Fibroblast of skin of abdomen (primary cell): ENCODE data around the gene THSD7A.

ENCODE experiments used
- DNase-seq: peaks from one replicate; pipeline ENCODE4 v3.0.0-alpha.2; 2013

Gene THSD7A

DNA sequence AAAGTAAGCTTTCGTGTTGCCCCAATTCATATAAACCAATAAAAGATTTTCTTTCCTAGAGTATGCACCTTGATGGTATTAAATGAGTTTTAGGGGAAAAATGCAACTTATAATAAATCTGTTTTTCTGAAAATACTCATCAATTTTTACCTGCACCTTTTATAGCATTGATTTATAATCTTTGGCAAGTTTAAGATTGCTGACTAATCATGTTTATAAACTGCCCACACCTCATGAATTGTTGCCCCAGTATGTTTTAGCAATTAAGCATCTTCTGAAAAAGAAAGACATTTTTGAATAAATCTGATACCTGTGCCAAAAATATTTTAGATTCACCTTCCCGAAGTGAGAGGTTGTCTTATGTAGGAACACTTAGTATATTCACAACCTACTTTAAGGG, 420.0 kb downstream of the THSD7A start:
- no peak for DNase-seq

DNA sequence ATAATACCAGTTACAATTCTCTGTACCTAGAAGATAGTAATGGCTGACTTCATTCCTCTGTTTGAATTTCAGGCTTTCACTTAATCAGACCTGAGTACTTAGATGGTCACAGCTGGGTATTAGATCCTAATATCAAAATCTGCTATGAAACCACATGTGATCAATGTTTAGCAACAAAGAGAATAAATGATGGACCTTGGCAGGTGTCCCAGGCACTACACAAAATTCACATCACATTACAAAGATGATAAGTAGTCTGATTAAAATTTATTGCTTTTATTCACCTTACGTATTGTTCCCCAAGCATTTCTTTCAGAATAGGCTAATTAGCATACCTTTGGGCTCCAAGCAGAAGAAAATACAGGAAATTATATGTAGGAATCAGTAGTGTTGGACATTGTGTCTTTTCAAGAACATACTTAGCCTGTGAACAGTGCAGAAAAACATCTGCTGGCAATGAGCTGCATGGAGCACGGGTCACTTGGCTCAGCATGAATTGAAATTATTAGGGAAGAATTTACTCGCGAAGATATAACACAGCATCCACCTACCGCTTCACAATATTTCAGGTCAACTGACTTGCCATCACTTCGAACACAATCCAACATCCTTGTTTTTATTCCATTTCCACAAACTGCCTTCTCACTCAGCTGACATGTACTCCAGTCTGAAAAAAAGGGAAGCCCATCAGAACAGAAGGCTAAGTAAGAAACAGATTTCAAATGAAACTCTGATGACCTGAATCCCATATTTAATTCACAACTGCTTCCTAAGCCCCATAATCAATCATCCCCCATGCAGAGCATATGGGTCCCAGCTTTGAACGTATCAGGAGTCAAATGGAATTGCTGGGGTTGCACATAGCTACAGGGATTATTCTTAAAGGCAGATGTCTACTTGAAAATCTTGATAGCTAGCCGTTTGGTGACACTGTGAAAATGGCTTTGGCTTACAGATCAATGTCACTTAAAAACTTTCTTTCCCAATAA, 421.0 kb downstream of the THSD7A start:
- DNase-seq = no peak

DNA sequence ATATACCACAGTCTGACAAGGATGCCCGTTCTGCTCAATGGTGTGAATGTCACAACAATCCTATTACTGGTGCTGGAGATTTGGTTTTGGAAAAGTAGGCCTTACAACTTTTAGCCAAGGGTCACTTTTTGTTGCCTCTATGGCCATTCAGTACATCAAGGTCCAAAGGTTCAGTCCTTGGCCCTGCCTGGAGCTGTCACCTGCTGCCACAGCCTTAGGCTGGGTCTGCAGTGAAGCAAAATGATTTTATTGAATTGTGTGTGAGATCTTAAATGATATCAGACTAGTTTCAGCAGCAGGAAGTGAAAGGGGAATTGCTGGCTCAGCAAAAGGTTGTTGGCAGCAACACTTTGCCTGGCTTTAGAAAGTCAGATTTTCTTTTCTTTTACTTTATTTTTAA, 427.6 kb downstream of the THSD7A start:
- no peak for DNase-seq

DNA sequence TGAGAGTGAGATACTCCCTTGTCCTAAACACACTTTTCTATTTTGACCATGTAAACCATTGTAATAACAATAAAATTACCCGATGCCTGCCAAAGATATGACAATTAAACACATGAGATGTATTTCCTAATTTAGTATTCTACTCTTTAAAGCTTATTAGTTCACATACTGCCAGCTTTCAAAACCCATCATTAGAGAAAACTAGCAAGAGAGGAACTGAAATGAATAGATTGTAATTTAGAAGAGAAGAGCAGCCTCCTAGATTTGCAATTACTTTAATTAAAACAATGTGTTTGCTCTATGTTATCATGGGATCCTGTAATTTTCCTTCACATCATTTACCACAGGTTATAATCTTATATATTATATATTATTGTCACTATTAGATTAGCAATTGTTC, 428.2 kb downstream of the THSD7A start:
- DNase-seq = no peak

DNA sequence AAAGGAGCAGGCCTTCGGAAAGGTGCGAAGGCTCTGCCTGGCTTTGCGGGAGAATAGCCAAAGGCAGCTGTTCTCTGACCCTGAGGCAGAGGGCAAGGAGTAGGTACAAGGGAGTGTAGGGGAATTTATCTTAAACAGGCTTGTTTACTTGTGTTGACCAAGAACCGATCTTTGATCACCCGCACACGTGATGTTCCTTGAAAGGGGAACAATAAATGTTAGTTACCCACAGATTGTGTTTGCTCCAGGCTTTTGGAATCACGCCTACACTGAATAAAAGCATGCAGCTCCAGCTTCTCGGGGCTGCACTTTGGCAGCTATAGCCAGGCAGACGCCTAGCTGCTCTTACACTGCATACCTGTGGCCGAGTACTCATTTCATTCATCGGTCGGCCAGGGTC, 437.6 kb downstream of the THSD7A start:
- DNase-seq = no peak

DNA sequence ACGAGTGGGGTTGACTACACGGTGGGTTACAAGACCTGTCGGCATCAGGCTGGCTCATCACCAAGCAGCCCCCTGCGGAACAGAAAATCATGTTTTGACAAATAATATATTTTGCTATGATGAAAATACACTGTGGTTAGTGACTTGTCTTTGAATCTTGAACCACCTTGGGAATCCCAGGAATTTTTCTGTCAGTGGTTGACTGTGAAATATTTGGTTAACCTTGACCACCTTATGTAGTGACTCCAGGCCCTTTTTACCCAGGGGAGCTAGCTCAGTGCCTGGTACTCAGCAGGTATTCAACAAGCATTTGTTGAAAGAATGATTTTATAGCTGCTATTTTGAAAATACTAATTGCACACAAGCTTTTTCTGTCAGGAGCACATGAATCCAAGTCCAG, 452.4 kb downstream of the THSD7A start:
- no peak for DNase-seq

DNA sequence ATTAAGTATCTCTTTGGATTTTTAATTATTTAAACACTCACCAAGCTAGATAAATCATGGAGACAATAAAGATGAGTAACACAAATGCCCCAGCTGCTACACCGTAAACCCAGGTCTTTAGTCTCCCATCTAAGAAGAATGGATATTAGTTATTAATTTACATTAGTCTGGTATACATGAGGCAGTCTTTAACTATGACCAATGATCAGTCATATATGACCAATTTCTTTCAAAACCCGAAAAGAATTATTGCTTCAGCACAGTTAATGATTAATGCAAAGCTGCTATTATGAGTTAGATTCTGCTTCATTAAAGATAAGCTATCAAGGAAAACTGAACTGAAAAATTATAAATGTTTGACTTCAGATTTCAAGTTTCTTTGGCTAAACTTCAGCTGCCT, 455.5 kb downstream of the THSD7A start:
- DNase-seq = no peak

DNA sequence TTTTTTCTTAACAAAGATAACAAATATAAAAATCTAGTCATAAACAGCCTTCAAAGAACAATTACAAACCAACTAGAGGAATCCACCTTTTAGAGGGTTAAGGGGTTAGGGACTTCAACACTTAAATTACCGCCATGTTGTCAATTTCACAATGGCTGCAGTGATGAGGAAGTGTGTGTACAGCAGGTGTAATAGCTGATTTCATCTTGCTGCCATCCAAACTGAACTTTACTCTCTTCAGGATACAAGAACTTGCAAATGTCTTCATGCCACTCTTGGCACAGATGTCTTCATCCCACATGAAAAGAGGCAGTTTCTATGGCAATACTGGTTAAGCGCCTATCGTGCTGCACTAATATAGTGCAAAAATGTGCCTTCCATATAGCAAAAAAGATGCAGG, 457.4 kb downstream of the THSD7A start:
- DNase-seq = no peak

DNA sequence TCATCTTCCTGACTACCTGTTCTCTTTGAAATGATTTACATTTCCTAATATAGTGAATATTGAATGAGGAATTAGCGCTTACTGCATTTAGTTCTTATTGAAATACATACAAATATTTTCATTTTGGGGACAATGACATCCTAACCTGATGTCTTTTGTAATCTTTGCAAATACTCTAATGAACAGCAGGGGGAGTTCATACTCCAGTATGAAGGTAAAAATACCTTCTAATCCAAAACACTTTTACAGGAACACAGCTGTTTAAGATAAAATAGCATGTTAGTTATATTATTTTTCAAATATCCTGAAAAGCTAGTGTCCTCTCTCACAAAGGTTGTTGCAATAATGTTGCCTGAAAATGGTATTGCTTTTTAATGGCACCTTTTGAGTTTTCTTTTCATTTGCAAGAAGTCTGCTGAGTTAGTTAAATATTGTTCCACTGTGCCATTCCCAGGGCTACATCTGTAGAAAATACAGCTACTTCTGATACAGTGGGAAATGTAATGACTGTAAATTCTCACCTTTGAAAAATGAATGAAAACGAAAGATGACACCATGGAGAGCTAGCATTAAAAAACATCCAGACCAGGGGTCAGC, 458.4 kb downstream of the THSD7A start:
- DNase-seq = no peak

DNA sequence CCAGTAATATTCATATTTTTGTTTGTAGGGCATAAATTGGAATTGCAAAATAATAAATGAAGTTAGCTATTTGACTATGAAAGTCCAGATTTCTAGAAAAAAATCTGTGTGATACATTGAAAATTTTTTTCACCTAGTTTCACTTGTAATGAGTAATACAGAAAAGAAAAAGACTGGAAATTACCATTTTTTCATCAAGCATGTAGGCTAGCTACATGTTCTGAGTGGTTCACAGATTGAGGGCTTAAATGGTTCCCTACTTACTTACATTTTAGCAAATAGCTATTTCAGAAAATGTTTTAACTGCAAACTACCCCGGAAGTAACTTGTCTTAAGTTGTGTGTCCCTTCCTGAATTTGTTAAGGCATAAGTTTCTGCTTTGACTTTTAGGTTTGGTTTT, 462.3 kb downstream of the THSD7A start:
- DNase-seq = no peak

DNA sequence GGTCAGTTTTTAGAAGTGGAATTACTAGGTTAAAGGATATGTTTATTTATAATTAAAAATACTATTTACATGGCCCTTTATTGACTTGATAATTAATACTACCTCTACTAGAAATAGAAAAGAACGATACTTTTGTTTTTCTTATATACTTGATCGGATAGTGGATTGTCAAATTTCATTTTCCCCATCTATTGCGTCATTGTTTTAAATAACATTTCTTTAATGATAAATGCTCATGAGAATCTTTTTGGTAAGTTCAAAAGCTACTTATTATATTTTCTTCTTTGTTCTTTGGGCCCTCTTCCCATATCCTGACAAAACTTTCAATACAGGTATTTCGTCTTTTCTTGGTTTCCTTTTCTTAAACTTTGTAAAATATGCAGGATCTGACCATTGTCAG, 465.9 kb downstream of the THSD7A start:
- DNase-seq = no peak

DNA sequence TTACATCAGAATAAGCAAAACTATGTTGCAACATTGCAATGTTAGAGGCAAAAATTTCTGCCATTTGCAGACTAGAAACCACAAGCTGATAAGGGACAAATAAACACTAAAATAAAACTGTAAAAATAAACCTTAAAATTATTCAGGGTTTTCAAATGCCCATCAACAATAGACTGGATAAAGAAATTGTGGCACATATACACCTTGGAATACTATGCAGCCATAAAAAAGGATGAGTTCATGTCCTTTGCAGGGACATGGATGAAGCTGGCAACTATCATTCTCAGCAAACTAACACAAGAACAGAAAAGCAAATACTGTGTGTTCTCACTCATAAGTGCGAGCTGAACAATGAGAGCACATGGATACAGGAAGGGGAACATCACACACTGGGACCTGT, 473.4 kb downstream of the THSD7A start:
- DNase-seq = no peak

DNA sequence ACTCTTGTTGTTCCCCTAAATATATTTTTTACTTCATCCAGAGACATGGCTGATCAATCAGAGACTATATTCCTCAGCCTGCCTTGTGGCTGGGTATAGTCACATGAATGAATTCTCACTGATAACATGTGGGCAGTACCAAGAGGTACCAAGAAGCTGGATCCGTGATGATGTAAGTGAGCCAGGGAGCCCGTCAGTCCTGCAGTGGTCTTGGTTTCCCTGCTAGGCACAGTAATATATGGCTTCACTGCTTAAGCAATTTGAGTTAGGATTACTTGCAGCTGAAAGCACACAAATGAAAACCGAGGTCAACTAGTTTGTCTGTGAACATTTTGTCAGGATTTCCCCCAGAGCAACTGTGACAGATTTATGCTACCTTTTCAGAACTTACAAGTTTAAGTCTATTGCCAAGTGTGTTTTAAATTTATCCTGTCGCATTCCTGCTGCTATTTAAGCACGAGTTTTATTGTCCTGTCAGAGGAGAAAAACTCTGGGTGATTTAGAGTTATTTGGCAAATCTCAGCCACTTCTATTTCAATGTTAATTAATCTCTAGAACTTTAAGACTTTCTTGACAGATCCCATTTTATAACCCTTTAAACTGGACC, 476.5 kb downstream of the THSD7A start:
- peak; percentile 27 for DNase-seq

DNA sequence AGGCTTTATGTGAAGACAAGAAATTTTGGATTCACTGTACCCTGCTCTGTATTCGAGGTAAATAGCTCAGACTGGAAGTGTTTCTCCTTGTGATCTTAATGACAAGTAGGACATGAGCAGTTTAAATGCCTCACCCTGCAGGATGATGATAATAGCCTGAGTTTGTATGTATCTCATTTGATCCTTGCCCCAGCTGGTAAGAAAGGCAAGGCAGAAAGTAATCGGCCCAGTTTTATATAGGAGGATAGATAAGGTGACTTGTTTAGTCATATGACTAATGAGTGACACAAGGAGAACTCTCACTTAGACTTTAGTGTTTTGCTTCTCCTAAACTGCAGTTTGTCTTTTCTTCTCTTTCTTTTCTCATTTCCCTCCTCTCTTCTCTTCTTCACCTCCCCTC, 485.7 kb downstream of the THSD7A start:
- DNase-seq = no peak

DNA sequence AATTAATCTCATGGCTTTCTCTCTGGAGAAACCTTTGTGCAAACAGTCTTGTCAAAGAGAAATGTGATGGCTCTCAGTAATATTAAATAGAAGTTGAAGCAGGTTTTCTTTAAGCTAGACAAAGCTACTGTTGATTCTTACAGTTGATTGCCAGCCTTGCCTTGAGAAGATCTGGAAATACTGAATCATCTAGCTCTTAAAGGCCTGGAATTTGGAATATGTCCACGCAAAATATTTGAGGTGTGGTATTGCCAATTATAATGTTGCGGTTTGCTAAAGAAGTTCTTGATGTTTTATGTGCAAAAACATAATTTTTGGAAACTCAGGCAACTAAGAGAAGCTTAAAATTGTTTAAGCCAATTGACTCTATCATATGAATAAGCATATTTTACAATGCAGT, 486.4 kb downstream of the THSD7A start:
- peak; percentile 70 for DNase-seq

DNA sequence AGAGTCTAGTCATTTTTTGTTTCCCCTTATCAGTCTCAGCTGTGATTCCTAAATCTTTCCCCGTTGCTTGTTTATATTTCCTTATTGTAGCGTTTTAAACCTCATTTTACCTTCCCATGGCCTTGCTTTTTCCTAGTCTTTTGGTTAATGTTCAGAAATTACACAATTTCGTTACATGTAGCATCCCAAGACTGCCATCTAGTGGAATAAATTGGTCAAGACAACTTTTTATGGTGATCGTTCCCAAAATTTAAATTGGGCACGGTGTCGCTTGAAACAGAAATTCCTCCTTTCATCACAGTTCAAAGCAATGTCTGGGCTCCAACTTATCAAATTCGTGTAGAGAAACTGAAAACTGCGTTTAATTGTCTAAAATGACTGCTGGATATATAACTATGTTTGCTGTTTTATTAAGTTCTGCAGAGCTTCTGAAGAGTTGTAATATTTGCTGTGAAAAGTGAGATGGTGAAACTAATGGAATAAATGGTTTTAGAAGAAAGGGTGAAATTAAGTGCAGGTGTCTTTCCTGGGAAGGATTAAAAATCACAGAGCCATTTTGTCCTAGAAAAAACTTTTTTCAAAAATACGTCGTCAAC, 488.1 kb downstream of the THSD7A start:
- peak; percentile 39 for DNase-seq

DNA sequence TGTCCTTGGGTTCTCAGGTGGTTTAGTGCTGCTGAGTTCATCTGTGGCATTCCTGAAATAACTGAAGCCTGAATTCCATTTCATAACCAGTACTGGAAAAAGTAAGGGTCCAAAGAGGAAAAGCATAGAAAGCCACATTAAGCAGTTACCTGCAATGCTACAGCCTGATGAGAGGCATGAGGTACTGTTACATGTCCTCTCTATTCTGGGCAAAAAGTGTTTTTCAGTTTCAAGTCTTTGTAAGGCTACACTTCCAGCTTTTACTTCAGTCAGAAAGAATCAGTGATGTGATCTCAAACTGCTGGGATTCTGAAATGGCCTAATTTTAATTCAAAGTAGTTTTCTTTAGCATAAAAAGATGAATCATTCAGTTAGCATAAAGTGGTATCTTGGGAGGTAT, 488.9 kb downstream of the THSD7A start:
- DNase-seq = no peak

DNA sequence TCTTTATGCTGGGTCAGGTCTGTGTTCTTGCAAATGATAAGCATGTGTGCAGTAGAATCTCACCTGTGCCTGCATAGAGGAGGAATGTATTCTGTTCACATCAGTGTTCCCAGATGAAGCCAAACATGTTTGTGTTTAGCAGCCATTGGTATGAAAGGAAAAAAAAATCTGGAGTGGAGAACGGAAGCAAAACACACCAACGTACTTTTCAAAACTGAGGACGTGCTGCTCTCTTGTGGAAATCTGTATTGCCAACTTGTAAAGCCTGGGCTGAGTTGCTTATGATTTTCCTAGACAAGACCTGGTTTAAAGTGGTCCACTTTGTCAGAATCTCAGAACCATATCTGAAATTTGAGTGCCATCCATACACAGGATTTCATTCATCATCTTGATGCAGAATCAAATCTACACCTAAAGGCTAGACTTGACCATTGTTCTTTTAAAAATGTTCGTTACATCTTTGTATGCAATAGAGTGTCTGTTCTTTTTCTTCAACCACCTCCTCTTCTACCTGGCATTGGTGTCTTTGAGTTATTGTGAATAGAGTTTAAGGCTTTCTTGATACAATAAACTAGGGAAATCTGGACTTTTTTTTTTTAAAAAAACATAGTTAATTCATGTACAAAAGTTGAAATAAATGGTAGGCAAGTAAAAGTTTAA, 490.6 kb downstream of the THSD7A start:
- DNase-seq = peak; percentile 48

DNA sequence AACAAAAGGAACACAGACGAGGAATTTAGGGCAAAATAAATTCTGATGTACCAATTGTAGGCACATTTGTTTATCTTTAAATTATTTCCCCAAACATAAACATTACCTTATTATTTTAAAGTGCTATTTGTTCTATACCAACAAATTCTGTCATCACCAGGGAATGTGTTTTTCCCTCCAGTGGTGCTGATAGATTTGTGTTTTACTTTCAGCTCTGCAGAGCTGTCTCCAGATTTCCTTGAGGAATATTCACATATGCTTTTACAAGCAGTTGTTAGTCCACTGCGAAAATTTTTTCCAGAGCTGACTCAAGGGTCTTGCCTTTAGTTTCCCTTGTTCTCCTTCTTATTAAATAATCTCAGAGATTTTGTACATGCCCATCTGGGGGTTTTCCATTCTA, 495.6 kb downstream of the THSD7A start:
- DNase-seq = peak; percentile 45

DNA sequence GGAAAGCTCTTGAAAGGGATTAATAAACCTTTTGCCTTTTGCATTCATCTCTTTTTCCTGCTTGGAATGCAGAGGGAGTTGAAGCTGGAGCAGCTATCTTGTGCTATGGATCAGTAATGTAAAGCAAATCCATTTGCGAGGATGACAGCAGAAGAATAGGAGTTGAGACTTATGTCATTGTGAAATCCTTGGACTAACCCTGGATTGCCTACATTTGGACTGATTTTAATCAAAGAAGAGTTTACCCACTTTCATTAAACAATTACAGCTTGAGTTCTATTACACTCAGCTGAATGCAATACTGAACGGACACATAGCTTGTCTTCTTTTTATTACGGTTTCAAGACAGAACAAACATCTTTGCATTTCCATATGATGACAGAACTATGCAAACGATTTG, 496.1 kb downstream of the THSD7A start:
- DNase-seq = peak; percentile 26

DNA sequence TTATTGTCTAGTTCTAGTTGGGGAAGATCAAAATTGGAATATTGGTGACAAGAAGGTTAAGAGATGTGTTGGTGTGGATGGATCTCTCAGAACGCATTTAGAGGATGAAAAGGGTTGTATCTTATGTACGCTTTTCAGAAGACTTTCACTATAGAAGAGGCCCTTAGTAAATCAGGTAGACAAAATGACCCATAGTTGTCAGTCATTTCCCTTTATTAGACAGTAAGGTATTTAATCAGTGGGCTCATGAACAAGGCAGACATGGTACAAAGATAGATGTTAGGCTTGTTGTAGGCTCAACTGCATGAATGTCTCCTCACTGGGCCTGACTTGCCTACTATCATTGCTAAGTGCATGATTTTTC, 499.2 kb downstream of the THSD7A start:
- no peak for DNase-seq

DNA sequence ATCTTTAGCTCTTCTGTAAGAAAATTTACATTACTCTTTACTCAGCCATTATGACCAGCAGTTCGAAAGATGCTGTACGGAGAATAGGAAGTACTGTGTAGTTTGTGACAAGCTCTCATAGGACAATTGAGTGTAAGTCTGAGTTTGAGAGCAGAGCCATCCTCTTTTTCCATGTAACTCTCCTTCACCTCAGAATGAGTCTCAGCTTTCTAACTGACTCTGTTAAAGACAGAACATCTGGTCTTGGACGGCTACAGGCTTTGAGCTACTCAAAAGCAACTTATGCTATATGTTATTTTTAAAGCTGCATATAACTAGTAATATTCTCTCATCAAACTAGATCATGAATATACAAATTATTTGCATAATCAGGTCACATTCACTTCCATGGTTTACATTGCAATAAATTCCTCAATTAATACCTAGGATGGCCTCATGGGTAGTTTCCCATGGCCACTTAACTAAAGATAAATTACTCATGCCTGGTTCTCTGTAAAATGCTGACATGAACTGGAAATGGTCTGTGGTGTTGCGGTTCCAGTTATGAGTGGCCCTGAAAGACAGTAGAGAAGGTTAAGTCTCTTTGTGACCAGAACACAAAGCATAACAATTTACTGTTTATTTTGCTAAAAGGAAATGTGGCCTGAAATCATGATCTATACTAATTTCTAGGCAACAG, 499.7 kb downstream of the THSD7A start:
- DNase-seq = no peak
